IPS-NIHi11 (cell line): ENCODE measurements around the gene PUDP.
A peak's percentile ranks its signal among the peaks of the same experiment; 100 is the strongest.
"Not testable (repeated sequence)": the region's sequence is repeated elsewhere in the genome, so short reads cannot be mapped to it uniquely, and the experiment has no call there.

Experiments used
- DNase-seq: peaks from one replicate; pipeline ENCODE4 v3.0.0; 2012; ENCODE audit warnings: mixed read lengths, low spot score

The PUDP gene

DNA sequence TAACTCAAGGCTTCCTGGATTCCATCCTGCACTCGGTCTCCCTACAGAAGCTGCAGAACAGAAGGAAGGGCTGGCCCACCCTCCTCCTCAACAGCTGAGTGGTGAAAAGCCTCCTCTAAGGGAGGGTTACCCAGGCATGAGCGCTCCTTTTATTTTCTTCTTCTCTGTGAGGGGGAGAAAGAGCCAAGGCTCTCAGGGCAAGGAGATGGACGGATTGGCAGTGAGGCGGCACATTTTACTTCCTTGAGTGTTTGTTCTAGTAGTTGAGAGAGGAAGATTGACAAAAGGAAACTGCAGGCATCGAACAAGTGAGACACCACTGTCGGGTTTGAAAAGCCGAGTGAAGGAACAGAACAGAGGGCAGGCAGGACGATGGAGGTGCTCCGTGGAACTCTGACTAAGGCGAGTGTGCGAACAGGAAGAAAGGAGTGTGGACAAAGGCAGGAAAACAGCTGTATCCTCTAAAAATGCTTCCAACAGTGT, 38.9 kb downstream of the PUDP start:
- DNase-seq: no peak

GRCh38 chrX:7108030-7108429, 39.9 kb downstream of the PUDP start:
- DNase-seq: no peak

- no peak for DNase-seq
These were observed 41.3 kb downstream of the PUDP start for GRCh38 chrX:7106649-7107048.

- DNase-seq: no peak
These were observed 45.8 kb downstream of the PUDP start for GRCh38 chrX:7102119-7102518.

- DNase-seq: no peak
These were observed 47.9 kb downstream of the PUDP start for GRCh38 chrX:7100022-7100421.

GRCh38 chrX:7095657-7096056, 52.3 kb downstream of the PUDP start:
- not testable (repeated sequence) for DNase-seq

DNA sequence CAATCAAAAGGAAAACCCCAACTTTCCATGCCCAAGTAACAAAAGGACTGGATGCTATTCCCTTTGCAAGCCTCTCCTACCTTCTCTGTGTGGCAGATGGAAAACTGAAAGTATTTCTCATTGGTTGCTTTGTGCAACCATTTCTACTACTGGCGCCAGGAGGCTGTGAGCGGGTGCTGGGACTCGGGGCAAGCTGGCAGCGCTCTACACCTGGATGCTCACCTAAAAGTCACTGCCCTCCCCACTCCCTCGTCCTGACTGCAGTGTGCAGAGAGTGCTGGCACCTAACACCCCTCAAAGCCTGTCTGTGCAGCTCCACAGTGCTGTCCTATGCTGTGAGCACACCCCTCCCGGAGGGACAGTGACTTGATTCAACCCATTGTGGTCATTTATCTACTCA, 54.6 kb downstream of the PUDP start:
- no peak for DNase-seq

DNA sequence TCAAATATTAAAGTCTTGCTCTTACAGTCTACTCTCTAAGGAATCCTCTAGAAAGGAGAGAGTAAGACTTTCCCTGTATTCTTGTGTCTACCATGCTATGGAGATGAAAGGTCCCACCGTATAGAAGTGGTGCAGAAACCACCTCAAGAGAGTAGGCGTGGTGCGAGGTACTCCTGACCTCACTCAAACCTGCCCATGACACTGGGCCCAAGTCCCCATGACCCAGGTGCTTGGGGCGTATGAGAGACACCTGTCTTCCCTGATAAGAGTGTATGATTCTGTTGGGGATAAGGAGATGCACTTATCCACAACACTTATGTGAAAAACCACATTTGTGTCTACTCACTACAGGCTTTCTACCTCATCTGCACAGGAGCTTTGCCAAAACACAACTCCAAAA, 55.4 kb downstream of the PUDP start:
- DNase-seq: no peak

DNA sequence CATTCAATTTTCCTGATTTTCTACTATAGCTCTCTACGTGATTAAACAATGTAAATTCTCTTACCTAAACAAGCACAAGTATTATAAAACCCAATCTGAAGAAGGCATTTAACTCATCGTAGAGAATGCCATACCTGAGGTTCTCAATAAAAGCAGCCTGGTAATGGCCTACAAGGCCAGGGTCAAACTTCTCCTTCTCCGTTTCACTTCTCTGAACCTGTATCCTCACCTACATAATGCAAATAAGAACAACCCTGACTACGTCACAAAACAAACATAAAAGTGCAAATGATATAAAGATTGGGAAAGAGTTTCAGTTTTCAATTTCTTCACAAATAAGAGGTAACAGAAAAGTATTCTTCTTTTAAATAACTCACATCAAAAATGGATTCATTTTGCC, 56.0 kb downstream of the PUDP start:
- no peak for DNase-seq

- DNase-seq: no peak
These were observed 57.3 kb downstream of the PUDP start for GRCh38 chrX:7090641-7091040.

DNA sequence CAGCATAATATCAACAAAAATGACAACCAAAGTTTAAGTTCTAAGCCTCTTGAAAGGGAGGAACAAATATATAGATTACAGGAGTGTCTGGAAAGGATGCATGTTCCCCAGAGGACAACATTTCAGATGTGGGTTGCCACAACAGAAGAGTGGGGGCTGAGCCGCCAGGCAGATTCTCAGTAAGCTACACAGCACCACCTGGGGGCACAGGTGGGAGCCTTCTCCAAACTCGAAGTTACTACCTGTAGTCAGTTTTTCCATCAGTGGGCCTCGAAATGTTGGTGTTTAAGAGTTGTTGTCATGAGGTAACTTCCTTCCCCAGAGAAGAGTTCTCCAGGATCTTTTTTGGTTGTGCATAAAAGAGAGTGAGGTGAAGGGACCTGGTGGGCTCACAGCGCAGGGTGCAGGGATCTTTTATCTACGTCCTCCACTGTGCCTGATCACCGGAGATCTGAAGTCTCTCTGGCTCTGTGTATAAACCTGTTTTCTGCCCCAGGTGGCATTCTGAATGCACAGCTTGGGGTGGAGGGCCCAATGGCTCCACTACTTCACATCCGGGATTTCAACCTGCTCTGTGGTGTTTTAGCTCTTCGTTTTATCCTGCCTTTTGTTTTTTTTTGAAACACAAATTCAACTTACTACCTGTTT, 58.9 kb downstream of the PUDP start:
- peak; percentile 10 for DNase-seq

DNA sequence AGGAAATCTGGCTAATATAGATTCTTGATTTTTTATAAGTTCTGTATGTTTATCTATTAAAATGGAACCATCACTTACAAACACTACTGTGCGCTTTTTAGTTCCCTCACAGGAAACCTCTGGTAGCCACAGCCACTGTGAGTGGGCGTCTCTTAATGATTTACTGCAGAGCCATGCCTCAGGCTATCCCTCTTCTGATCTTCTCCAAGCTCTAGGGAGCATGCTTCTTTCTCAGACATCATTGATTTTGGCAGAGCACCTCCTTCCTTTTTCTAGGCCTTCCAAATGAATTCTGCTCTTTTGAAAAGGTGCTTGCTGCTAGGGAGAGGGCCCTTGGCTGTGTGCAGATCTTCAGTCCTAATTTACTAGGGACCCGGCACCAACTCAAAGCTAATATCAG, 61.6 kb downstream of the PUDP start:
- DNase-seq: no peak

GRCh38 chrX:7085879-7086278, 62.1 kb downstream of the PUDP start:
- no peak for DNase-seq

DNA sequence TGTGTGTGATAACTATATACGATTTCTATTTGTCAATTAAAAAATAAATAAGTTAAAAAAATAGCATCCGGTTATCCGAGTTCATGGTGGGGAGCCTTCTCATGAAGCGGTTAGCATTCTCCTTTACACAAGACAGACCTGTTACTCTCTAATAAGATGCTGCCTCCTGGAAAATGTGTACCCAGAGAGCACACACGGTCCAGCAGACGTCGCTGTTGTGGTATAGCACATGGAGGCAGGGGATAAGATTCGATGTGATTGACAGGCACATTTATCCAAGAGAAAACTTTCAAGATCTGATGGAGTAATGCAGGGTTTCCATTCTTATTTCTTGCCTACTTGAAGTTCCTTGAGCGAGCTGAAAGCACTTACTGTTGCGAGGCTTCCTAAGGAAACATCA, 63.1 kb downstream of the PUDP start:
- no peak for DNase-seq

- no peak for DNase-seq
These were observed 64.2 kb downstream of the PUDP start for GRCh38 chrX:7083468-7084396.

GRCh38 chrX:7083021-7083420, 64.9 kb downstream of the PUDP start:
- DNase-seq: no peak

- no peak for DNase-seq
These were observed 65.4 kb downstream of the PUDP start for GRCh38 chrX:7082556-7082955.

- DNase-seq: no peak
These were observed 70.4 kb downstream of the PUDP start for GRCh38 chrX:7077241-7078230.

DNA sequence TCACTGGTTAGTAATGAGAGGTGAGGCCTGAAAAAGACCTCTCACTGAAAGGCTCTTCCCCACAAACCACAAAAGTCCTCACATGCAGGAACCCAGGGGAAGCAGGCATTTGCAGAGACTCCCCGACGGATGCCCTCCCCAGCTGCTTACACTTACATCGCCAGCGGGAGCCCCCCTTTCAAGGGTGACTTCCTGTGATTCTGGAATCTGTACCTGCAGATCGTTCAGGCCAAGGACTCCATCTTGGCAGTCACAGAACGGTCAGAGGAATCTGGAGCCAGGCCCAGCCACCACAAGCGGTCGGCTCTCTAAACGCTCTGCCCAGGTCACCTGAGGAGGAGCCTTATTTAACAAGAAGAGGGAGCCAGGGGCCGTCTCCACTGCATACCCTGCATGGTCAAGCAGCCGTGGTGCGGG, 71.7 kb downstream of the PUDP start:
- no peak for DNase-seq

GRCh38 chrX:7074908-7075204, 73.1 kb downstream of the PUDP start:
- no peak for DNase-seq

DNA sequence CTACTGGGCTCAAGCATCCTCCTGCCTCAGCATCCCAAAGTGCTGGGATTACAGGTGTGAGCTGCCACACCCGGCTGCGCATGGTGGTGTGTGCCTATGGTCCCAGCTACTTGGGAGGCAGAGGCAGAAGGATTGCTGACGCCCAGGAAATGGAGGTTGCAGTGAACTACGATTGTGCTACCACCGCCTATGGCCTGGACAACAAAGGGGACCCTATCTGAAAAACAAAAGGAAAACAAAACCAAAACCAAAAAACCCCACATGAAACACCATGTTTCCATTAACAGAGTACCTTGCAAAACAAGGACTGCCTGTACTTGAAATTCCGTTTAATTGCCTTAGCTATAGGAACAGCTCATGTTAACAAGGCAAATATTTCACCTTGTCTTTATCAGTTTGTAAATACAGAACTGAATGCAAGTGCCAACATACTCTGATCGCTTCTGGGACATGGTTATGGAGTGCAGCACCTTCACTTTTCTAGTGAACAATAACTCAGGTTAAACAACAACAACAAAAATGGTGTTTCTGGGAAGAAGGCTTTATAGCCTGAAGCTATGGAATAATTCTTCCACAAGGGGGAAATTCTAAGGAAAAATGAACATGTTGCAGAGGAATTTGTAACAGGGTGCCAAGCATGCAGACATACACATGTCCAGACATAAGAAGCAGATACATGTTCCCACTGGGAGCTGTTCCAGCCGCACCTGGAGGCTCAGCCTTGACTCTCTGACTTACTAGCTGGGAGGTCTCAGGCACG, 73.6 kb downstream of the PUDP start:
- DNase-seq: no peak

- DNase-seq: no peak
These were observed 74.6 kb downstream of the PUDP start for GRCh38 chrX:7073336-7073735.
